ENCODE data around the gene CHCHD6. TPM values are rescaled to one million over a fixed set of nuclear protein-coding genes. Genes with fewer than 3 reads are reported as not detected.

CHCHD6 gene
- total and polyA plus RNA-seq, 4 donors: 12.1 to 22.6 (median 17.5) TPM

DNA sequence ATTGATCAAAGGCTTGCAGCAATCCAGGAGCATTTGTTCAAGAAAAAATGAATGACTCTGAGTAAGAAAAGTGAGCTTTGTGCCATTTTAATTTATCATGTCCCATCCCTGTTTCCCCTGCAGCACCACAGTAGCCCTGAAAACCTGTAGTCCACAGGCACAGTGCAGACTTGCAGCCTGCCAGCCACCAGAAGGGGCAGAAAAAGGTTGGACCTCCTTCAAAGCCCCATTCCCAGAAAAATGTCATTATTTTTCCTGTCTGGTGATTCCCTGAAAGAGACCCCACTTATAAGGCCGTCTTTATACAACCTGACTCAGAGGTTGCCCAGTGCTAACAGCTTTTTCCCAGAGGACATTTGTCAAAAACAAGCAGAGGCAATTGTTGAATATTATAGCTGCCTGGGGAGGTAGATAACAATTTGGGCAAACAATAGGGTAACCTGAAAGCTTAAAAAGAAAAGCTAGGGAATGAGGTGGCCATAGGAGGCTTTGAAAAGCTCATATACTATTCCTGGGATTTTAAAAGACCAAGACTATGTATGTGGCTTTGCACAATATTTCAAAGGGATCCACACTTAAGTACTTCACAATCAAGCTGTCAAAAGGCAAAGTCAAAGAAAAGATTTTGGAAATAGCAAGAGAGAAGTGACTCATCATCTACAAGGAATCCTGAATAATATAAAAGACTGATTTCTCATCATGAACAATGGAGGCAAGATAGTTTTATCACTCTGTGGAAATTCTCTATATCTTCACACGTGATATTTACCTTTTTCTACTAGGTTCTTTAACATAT lies 142.1 kb downstream of the CHCHD6 start:
- Histone ChIP-seq H3K27me3 (ENCODE audit: control insufficient read depth in 3 of 3, insufficient read depth in 3 of 3, low read length in 2 of 3) (no peaks in the 10 kb centered on the region), H3K4me1 (ENCODE audit: control insufficient read depth in 5 of 5, insufficient read depth in 5 of 5, low read length in 5 of 5) (peaks cover 0 to 10% (median 4%) of the 10 kb centered on the region in 5 donors), H3K9ac (ENCODE audit: insufficient read depth in 1 of 2, low read length in 2 of 2) (no peak overlapping the region), H3K27ac (ENCODE audit: low read depth in 1 of 2, low read length in 1 of 2) (no peak overlapping the region), H3K4me3 (no peak overlapping the region), H3K36me3 (ENCODE audit: control insufficient read depth in 4 of 4, insufficient read depth in 4 of 4, low read length in 4 of 4) (no peaks in the 10 kb centered on the region), H3K9me3 (ENCODE audit: control insufficient read depth in 4 of 4, insufficient read depth in 3 of 4, low read length in 3 of 4) (no peaks in the 10 kb centered on the region)
- WGBS, 2 donors: 83 to 88% methylated on average over 2 of the region's 2 CpGs
- ATAC-seq (ENCODE audit: insufficient read depth, low FRiP score) (no peak), DNase-seq (no peak)
- TF ChIP-seq, protein P1, sequence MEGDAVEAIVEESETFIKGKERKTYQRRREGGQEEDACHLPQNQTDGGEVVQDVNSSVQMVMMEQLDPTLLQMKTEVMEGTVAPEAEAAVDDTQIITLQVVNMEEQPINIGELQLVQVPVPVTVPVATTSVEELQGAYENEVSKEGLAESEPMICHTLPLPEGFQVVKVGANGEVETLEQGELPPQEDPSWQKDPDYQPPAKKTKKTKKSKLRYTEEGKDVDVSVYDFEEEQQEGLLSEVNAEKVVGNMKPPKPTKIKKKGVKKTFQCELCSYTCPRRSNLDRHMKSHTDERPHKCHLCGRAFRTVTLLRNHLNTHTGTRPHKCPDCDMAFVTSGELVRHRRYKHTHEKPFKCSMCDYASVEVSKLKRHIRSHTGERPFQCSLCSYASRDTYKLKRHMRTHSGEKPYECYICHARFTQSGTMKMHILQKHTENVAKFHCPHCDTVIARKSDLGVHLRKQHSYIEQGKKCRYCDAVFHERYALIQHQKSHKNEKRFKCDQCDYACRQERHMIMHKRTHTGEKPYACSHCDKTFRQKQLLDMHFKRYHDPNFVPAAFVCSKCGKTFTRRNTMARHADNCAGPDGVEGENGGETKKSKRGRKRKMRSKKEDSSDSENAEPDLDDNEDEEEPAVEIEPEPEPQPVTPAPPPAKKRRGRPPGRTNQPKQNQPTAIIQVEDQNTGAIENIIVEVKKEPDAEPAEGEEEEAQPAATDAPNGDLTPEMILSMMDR (IDR thresholded peaks at IDR 0.05; ENCODE audit: control extremely low read depth, extremely low read depth): no peak

DNA sequence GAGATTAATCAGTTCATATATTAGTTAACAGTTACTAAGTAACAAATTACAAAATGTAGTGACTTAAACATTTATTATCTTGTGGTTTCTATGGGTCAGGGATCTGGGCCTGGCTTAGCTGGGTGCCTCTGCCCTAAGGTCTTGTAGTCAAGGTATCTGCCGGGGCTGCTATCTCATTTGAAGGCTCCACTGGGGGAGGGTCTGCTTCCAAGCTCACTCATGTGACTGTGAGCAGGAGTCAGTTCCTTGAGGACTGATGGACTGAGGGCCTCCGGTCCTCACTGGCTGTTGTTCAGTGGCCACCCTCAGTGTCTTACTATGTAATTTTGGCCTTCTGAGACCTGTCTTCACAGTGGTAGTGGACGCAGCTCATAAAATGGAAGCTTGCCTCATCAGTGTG lies 143.0 kb downstream of the CHCHD6 start:
- Histone ChIP-seq H3K4me3 (no peak overlapping the region), H3K36me3 (ENCODE audit: control insufficient read depth in 4 of 4, insufficient read depth in 4 of 4, low read length in 4 of 4) (no peaks in the 10 kb centered on the region), H3K9me3 (ENCODE audit: control insufficient read depth in 4 of 4, insufficient read depth in 3 of 4, low read length in 3 of 4) (no peaks in the 10 kb centered on the region), H3K27ac (ENCODE audit: low read depth in 1 of 2, low read length in 1 of 2) (no peak overlapping the region), H3K27me3 (ENCODE audit: control insufficient read depth in 3 of 3, insufficient read depth in 3 of 3, low read length in 2 of 3) (no peaks in the 10 kb centered on the region), H3K4me1 (ENCODE audit: control insufficient read depth in 5 of 5, insufficient read depth in 5 of 5, low read length in 5 of 5) (peaks cover 3 to 16% (median 4%) of the 10 kb centered on the region in 5 donors), H3K9ac (ENCODE audit: insufficient read depth in 1 of 2, low read length in 2 of 2) (no peak overlapping the region)
- TF ChIP-seq, protein P1 (IDR thresholded peaks at IDR 0.05; ENCODE audit: control extremely low read depth, extremely low read depth): no peak
- DNase-seq: no peak
- WGBS, 2 donors: 94 to 96% methylated on average over 3 of the region's 3 CpGs
- no peak for ATAC-seq (ENCODE audit: insufficient read depth, low FRiP score)

- DNase-seq: no peak
- Histone ChIP-seq H3K4me3 (no peak overlapping the region), H3K9ac (ENCODE audit: insufficient read depth in 1 of 2, low read length in 2 of 2) (no peak overlapping the region), H3K9me3 (ENCODE audit: control insufficient read depth in 4 of 4, insufficient read depth in 3 of 4, low read length in 3 of 4) (no peaks in the 10 kb centered on the region), H3K27ac (ENCODE audit: low read depth in 1 of 2, low read length in 1 of 2) (no peak overlapping the region), H3K36me3 (ENCODE audit: control insufficient read depth in 4 of 4, insufficient read depth in 4 of 4, low read length in 4 of 4) (peaks cover 0 to 3% (median 0%) of the 10 kb centered on the region in 4 donors), H3K4me1 (ENCODE audit: control insufficient read depth in 5 of 5, insufficient read depth in 5 of 5, low read length in 5 of 5) (peaks cover 3 to 19% (median 4%) of the 10 kb centered on the region in 5 donors), H3K27me3 (ENCODE audit: control insufficient read depth in 3 of 3, insufficient read depth in 3 of 3, low read length in 2 of 3) (no peaks in the 10 kb centered on the region)
- ATAC-seq (ENCODE audit: insufficient read depth, low FRiP score): no peak
- TF ChIP-seq, protein P1 (IDR thresholded peaks at IDR 0.05; ENCODE audit: control extremely low read depth, extremely low read depth): no peak
- 91 to 96% methylated on average over 6 of the region's 6 CpGs for WGBS, 2 donors
Measured at GRCh38 chr3:126848991-126849390, 145.0 kb downstream of the CHCHD6 start.
